A549 (cell line): ENCODE measurements around the gene PRMT5.

Experiments used
- BHLHE40 ChIP-seq: IDR thresholded peaks from 2 replicates; pipeline ENCODE4 v1.6.1; 2012; ENCODE audit warnings: low read depth, low read length, inconsistent platforms
- EP300 ChIP-seq, 2 experiments: fragments of >200 bp; sonication (Bioruptor Twin); formaldehyde crosslinking; IDR thresholded peaks; 2 replicates in 1 of 2; 3 replicates in 1 of 2; pipeline ENCODE4 v1.6.1; 2016 to 2017
- JUN ChIP-seq, 2 experiments: fragments of >200 bp; sonication (Bioruptor Twin); formaldehyde crosslinking; IDR thresholded peaks; 2 replicates in 1 of 2; 3 replicates in 1 of 2; pipeline ENCODE4 v1.6.1; 2016 to 2017
- KDM1A ChIP-seq: fragments of 200-600 bp; sonication (generic); IDR thresholded peaks from 2 replicates; pipeline ENCODE4 v1.6.1; 2016; ENCODE audit warnings: low read depth, mild to moderate bottlenecking
- MAZ ChIP-seq: fragments of 150-350 bp; IDR thresholded peaks from 2 replicates; pipeline ENCODE4 v1.6.1; 2014; ENCODE audit warnings: antibody characterized with exemption, low read depth, low read length, borderline replicate concordance
- POLR2A ChIP-seq: IDR thresholded peaks from 2 replicates; pipeline ENCODE4 v1.6.1; 2012; ENCODE audit warnings: mild to moderate bottlenecking, low read length
- TF ChIP-seq, protein P1 (sequence below): IDR thresholded peaks from 2 replicates; pipeline ENCODE4 v1.6.1; 2012
- TF ChIP-seq, protein P2 (sequence below): fragments of >200 bp; sonication (Bioruptor Twin); formaldehyde crosslinking; IDR thresholded peaks from 3 replicates; pipeline ENCODE4 v1.5.1; 2016

GRCh38 chr14:22920697-22921096 lies 8.5 kb downstream of the PRMT5 start:
- TF ChIP-seq, protein P1, sequence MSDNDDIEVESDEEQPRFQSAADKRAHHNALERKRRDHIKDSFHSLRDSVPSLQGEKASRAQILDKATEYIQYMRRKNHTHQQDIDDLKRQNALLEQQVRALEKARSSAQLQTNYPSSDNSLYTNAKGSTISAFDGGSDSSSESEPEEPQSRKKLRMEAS, result no peak
- TF ChIP-seq POLR2A, result no peak
- TF ChIP-seq, protein P2, sequence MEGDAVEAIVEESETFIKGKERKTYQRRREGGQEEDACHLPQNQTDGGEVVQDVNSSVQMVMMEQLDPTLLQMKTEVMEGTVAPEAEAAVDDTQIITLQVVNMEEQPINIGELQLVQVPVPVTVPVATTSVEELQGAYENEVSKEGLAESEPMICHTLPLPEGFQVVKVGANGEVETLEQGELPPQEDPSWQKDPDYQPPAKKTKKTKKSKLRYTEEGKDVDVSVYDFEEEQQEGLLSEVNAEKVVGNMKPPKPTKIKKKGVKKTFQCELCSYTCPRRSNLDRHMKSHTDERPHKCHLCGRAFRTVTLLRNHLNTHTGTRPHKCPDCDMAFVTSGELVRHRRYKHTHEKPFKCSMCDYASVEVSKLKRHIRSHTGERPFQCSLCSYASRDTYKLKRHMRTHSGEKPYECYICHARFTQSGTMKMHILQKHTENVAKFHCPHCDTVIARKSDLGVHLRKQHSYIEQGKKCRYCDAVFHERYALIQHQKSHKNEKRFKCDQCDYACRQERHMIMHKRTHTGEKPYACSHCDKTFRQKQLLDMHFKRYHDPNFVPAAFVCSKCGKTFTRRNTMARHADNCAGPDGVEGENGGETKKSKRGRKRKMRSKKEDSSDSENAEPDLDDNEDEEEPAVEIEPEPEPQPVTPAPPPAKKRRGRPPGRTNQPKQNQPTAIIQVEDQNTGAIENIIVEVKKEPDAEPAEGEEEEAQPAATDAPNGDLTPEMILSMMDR, result no peak
- TF ChIP-seq BHLHE40, result no peak
- no peak for TF ChIP-seq EP300 (IDR thresholded peaks at IDR 0.05)
- TF ChIP-seq JUN (IDR thresholded peaks at IDR 0.05), result no peak
- TF ChIP-seq KDM1A, result no peak
- no peak for TF ChIP-seq MAZ
